Measurements from ENCODE around the gene TMPO.
"Not testable (repeated sequence)": the region's sequence is repeated elsewhere in the genome, so short reads cannot be mapped to it uniquely, and the experiment has no call there.

The TMPO gene

GRCh38 chr12:98515287-98516110 is at the start of gene TMPO:
TMPO (plus strand) TSS chr12:98515590; CDS start chr12:98515868, 278 bp downstream.
- peak; percentile 99 for DNase-seq

- DNase-seq: peak; percentile 11
Observed at GRCh38 chr12:98465950-98466602, 49.3 kb upstream of the TMPO start.

- DNase-seq: no peak
Observed at GRCh38 chr12:98466640-98467400, 48.6 kb upstream of the TMPO start.

- DNase-seq: peak; percentile 9
Observed at GRCh38 chr12:98469109-98469508, 46.3 kb upstream of the TMPO start.

- DNase-seq: peak; percentile 42
Observed at GRCh38 chr12:98470469-98471082, 44.8 kb upstream of the TMPO start.

GRCh38 chr12:98471085-98471484 is 44.3 kb upstream of the TMPO start:
- peak; percentile 9 for DNase-seq

GRCh38 chr12:98475565-98475908 is 39.9 kb upstream of the TMPO start:
- DNase-seq: no peak

- DNase-seq: no peak
Observed at GRCh38 chr12:98478606-98479005, 36.8 kb upstream of the TMPO start.

- no peak for DNase-seq
Observed at GRCh38 chr12:98483621-98484503, 31.5 kb upstream of the TMPO start.

- no peak for DNase-seq
Observed at GRCh38 chr12:98485792-98486340, 29.5 kb upstream of the TMPO start.

GRCh38 chr12:98488416-98488815 is 27.0 kb upstream of the TMPO start:
- DNase-seq: not testable (repeated sequence)

GRCh38 chr12:98489176-98489575 is 26.2 kb upstream of the TMPO start:
- DNase-seq: no peak

GRCh38 chr12:98490501-98491453 is 24.6 kb upstream of the TMPO start:
- peak; percentile 95 for DNase-seq

- no peak for DNase-seq
Observed at GRCh38 chr12:98492580-98493140, 22.7 kb upstream of the TMPO start.

GRCh38 chr12:98501266-98501629 is 14.1 kb upstream of the TMPO start:
- not testable (repeated sequence) for DNase-seq

- peak; percentile 98 for DNase-seq
Observed at GRCh38 chr12:98503342-98503591, 12.1 kb upstream of the TMPO start.

- DNase-seq: peak; percentile 100
Observed at GRCh38 chr12:98503592-98504367, 11.6 kb upstream of the TMPO start.

GRCh38 chr12:98504368-98504617 is 11.1 kb upstream of the TMPO start:
- no peak for DNase-seq

- DNase-seq: no peak
Observed at GRCh38 chr12:98509063-98509462, 6.3 kb upstream of the TMPO start.

GRCh38 chr12:98511806-98512205 is 3.6 kb upstream of the TMPO start:
- not testable (repeated sequence) for DNase-seq
